Body of pancreas (tissue), 4 donors: ENCODE measurements around the gene SEPHS2. TPM values are rescaled to one million over a fixed set of nuclear protein-coding genes. Genes with fewer than 3 reads are reported as not detected.
"Not testable (repeated sequence)": the region's sequence is repeated elsewhere in the genome, so short reads cannot be mapped to it uniquely, and the experiment has no call there.

Source experiments
- ATAC-seq: fragments of 150-250 bp; one replicate; pipeline ENCODE4 v1.9.1; 2016
- DNase-seq, 4 donors: peaks; one replicate each; pipeline ENCODE4 v3.0.0-alpha.2; 2019
- H3K27ac ChIP-seq, 4 donors: fragments of 200-600 bp; sonication (generic); 1 replicate in 3 of 4; 2 replicates in 1 of 4; pipeline versions ENCODE4 v1.5.1 to v1.6.1; 2016 to 2019; ENCODE audit warnings: mild to moderate bottlenecking in 1 of 4, mixed read lengths in 1 of 4, moderate library complexity in 1 of 4
- H3K27me3 ChIP-seq, 2 donors: fragments of 200-600 bp; sonication (generic); one replicate each; pipeline ENCODE4 v1.6.0; 2016; ENCODE audit warnings: mild to moderate bottlenecking in 1 of 2
- H3K36me3 ChIP-seq, 2 donors: fragments of 200-600 bp; sonication (generic); replicated peaks in 1 of 2; 2 replicates each; pipeline ENCODE4 v1.5.1; 2016; ENCODE audit warnings: low read depth in 2 of 2; ENCODE audit not compliant: insufficient read depth in 1 of 2
- H3K4me1 ChIP-seq: fragments of 200-600 bp; sonication (generic); one replicate; pipeline ENCODE4 v1.6.0; 2016
- H3K4me3 ChIP-seq, 2 donors: fragments of 200-600 bp; sonication (generic); 1 replicate in 1 of 2; 2 replicates in 1 of 2; pipeline ENCODE4 v1.5.1; 2016 to 2019
- H3K9me3 ChIP-seq, 3 donors: fragments of 200-600 bp; sonication (generic); 1 replicate in 2 of 3; 2 replicates in 1 of 3; pipeline ENCODE4 v1.5.1; 2016
- POLR2A ChIP-seq, 3 donors: fragments of 450-650 bp; IDR thresholded peaks; one replicate each; pipeline ENCODE4 v1.6.1; 2016; ENCODE audit warnings: antibody characterized with exemption in 3 of 3, mild to moderate bottlenecking in 2 of 3
- WGBS, 2 donors: methylation state at CpG; one replicate each; pipeline ENCODE4 v1.1.5; 2017; 5-methylcytosine and 5-hydroxymethylcytosine counted together
- intact Hi-C: fragments of 100-400 bp; cut with DNase I; formaldehyde crosslinking; loops from one replicate; pipeline ENCODE4 v1.15.1; 2023
- total RNA-seq, 2 donors: library from RNA; depleted of rRNA; stranded (reverse); fragments of >200 nt; gene quantifications; one replicate each; pipeline ENCODE4 v1.1.0, GENCODE V29; 2016
- TF ChIP-seq, protein P1 (sequence below), 7 experiments: fragments of 450-650 bp in 4 of 7; fragments of 200-600 bp in 3 of 7; sonication (generic) in 3 of 7; IDR thresholded peaks; one replicate each; pipeline ENCODE4 v1.5.1; 2016 to 2019; ENCODE audit warnings: antibody characterized with exemption in 7 of 7

SEPHS2 gene
- total RNA-seq, 2 donors from 2014 or later, result 28.0 to 29.6 TPM

DNA sequence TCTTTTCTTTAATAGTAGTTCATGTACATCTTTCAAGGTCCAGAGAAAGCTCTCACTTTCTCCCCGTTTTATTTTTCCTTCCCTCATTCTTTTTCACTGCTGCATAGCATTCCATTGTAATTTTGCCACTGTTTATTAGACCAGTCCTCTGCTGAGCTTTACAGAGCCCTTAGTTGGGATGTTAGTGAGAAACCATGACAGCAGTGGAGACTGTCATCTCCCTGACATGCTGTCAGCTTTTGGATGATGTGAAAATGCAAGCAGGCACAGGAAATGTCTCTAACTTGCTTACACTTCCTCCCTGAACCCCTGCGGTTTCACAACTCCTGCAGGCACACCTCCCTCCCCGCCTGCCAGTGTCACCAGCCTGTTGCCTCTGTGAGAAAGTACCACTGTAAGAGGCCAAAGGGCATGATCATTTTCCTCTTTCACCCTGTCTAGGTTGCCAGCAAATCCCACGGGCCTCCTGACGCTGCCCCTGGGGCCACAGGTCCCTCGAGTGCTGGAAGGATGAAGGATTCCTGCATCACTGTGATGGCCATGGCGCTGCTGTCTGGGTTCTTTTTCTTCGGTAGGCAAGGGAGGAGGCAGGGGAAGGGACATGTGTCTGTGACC, 26.8 kb upstream of the SEPHS2 start, which contains the start of gene ITGAL:
ITGAL (plus strand) TSS at position 415 of the 615 bp plus-strand sequence; CDS start at position 511, 96 bp downstream.
- ATAC-seq (no peak), DNase-seq (peak in 2 of 4 donors; percentile 29 to 65)
- 46 to 69% methylated on average over 5 to 8 of the region's 8 CpGs for WGBS, 2 donors
- H3K9me3 ChIP-seq, result no peaks in the 10 kb centered on the region
- H3K4me3 ChIP-seq, result no peak within 1 kb of the TSS
- no peaks in the 10 kb centered on the region for H3K36me3 ChIP-seq
- peak within 1 kb of the TSS in 1 of 4 donors; percentile 44 for H3K27ac ChIP-seq
- peaks cover 0 to 6% of the 10 kb centered on the region in 2 donors for H3K27me3 ChIP-seq
- intact Hi-C loops, result no loop called here
- no peaks in the 10 kb centered on the region for H3K4me1 ChIP-seq
- no peak for TF ChIP-seq POLR2A (IDR thresholded peaks at IDR 0.05)
- TF ChIP-seq, protein P1, sequence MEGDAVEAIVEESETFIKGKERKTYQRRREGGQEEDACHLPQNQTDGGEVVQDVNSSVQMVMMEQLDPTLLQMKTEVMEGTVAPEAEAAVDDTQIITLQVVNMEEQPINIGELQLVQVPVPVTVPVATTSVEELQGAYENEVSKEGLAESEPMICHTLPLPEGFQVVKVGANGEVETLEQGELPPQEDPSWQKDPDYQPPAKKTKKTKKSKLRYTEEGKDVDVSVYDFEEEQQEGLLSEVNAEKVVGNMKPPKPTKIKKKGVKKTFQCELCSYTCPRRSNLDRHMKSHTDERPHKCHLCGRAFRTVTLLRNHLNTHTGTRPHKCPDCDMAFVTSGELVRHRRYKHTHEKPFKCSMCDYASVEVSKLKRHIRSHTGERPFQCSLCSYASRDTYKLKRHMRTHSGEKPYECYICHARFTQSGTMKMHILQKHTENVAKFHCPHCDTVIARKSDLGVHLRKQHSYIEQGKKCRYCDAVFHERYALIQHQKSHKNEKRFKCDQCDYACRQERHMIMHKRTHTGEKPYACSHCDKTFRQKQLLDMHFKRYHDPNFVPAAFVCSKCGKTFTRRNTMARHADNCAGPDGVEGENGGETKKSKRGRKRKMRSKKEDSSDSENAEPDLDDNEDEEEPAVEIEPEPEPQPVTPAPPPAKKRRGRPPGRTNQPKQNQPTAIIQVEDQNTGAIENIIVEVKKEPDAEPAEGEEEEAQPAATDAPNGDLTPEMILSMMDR (IDR thresholded peaks at IDR 0.05), result no peak

DNA sequence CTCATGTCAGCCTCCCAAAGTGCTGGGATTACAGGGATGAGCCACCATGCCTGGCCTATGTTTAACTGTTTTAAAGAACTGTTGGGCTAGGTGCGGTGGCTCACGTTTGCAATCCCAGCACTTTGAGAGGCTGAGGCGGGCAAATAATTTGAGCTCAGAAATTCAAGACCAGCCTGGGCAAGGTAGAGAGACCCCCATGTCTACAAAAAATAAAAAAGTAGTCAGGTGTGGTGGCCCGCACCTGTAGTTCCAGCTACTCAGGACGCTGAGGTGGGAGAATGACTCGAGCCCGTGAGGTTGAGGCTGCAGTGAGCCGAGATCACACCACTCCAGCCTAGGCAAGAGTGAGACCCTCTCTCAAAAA, 24.9 kb upstream of the SEPHS2 start:
- TF ChIP-seq, protein P1 (IDR thresholded peaks at IDR 0.05), result no peak
- no peak for TF ChIP-seq POLR2A (IDR thresholded peaks at IDR 0.05)
- H3K4me3 ChIP-seq, result no peak overlapping the region

GRCh38 chr16:30470170-30470512, 24.5 kb upstream of the SEPHS2 start:
- DNase-seq, result no peak
- Histone ChIP-seq H3K9me3 (no peaks in the 10 kb centered on the region), H3K27ac (no peak overlapping the region), H3K4me3 (no peak overlapping the region), H3K27me3 (peaks cover 0 to 6% of the 10 kb centered on the region in 2 donors), H3K36me3 (no peaks in the 10 kb centered on the region), H3K4me1 (no peaks in the 10 kb centered on the region)
- intact Hi-C loops, result no loop called here
- WGBS, 2 donors, result 66 to 74% methylated on average over 3 of the region's 3 CpGs
- TF ChIP-seq, protein P1 (IDR thresholded peaks at IDR 0.05), result no peak
- no peak for TF ChIP-seq POLR2A (IDR thresholded peaks at IDR 0.05)
- no peak for ATAC-seq

More for the DNA sequence above, 24.9 kb upstream of the SEPHS2 start:
- no peaks in the 10 kb centered on the region for H3K4me1 ChIP-seq
- H3K27me3 ChIP-seq, result peaks cover 0 to 6% of the 10 kb centered on the region in 2 donors
- no peaks in the 10 kb centered on the region for H3K9me3 ChIP-seq
- DNase-seq (no peak), ATAC-seq (no peak)
- whole genome bisulfite sequencing, 2 donors, result 80 to 86% methylated on average over 6 to 8 of the region's 8 CpGs
- no peak overlapping the region for H3K27ac ChIP-seq
- H3K36me3 ChIP-seq, result no peaks in the 10 kb centered on the region
- intact Hi-C loops, result no loop called here

- Histone ChIP-seq H3K4me3 (no peak overlapping the region), H3K4me1 (no peaks in the 10 kb centered on the region), H3K27me3 (no peaks in the 10 kb centered on the region), H3K9me3 (no peaks in the 10 kb centered on the region), H3K27ac (no peak overlapping the region), H3K36me3 (no peaks in the 10 kb centered on the region)
- no peak for DNase-seq
- ATAC-seq, result no peak
- WGBS, 2 donors, result 83 to 89% methylated on average over 7 of the region's 7 CpGs
- TF ChIP-seq, protein P1 (IDR thresholded peaks at IDR 0.05), result no peak
- TF ChIP-seq POLR2A (IDR thresholded peaks at IDR 0.05), result no peak
- intact Hi-C loops, result no loop called here
Observed at GRCh38 chr16:30464078-30464477, 18.4 kb upstream of the SEPHS2 start.

DNA sequence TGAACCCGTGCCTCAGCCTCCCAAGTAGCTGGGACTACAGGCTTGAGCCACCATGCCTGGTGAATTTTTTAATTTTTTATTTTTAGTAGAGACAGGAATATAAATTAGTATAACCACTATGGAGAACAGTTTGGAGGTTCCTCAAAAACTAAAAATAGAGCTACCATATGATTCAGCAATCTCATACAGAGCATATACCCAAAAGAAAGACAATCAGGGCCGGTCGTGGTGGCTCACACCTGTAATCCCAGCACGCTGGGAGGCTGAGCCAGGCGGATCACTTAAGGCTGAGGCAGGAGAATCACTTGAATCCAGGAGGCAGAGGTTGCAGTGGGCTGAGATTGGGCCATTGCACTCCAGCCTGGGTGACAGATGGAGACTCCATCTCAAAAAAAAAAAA, 15.8 kb upstream of the SEPHS2 start:
- WGBS, 2 donors, result 71 to 83% methylated on average over 5 of the region's 5 CpGs
- H3K27me3 ChIP-seq, ATAC-seq, intact Hi-C loops, H3K4me1 ChIP-seq, H3K9me3 ChIP-seq, DNase-seq, H3K36me3 ChIP-seq, H3K4me3 ChIP-seq, H3K27ac ChIP-seq: not testable (repeated sequence)
